Astrocyte (in vitro differentiated cells and primary cell): Measurements from ENCODE around the gene SMPDL3A.

Experiments
- CTCF ChIP-seq: IDR thresholded peaks from 2 replicates; pipeline ENCODE4 v1.5.1; 2011; ENCODE audit warnings: low read depth, mild to moderate bottlenecking, inconsistent platforms, low read length, moderate library complexity; ENCODE audit not compliant: insufficient read depth
- EZH2 ChIP-seq: IDR thresholded peaks from 2 replicates; pipeline ENCODE4 v1.6.1; 2012; ENCODE audit warnings: mild to moderate bottlenecking, low read length, inconsistent platforms; ENCODE audit not compliant: insufficient read depth

- TF ChIP-seq CTCF (no peak), EZH2 (no peak)
Measured at GRCh38 chr6:122809691-122810090, 20.6 kb downstream of the SMPDL3A start.
